SKM-1 (cell line): ENCODE results near the gene SLC38A3.
A peak's percentile ranks its signal among the peaks of the same experiment; 100 is the strongest.
"Not testable (repeated sequence)": the region's sequence is repeated elsewhere in the genome, so short reads cannot be mapped to it uniquely, and the experiment has no call there.

ENCODE experiments used
- DNase-seq: peaks from one replicate; lab custom pipeline; 2025; ENCODE audit not compliant: unreplicated experiment; lab: John Stamatoyannopoulos, UW

The SLC38A3 gene

DNA sequence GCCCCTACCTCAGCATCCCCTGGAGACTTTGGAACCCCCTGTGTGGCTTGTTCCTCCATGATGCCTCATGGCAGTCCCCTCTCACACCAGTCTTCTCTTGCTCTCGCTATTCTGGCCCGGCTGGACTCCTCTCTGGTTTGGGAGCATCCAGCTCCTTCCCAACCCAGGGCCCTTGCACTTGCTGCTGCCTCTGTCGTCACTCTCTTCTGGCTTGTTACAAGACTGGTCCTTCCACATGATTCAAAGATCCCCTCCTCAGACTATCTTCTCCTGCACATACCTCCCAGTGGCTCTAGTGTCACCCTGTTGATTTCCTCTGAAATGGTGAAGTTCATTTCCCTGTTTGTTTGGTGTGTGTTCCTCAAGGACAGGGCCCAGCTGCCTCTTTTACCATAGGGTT is 24.4 kb downstream of the SLC38A3 start:
- DNase-seq = no peak

DNA sequence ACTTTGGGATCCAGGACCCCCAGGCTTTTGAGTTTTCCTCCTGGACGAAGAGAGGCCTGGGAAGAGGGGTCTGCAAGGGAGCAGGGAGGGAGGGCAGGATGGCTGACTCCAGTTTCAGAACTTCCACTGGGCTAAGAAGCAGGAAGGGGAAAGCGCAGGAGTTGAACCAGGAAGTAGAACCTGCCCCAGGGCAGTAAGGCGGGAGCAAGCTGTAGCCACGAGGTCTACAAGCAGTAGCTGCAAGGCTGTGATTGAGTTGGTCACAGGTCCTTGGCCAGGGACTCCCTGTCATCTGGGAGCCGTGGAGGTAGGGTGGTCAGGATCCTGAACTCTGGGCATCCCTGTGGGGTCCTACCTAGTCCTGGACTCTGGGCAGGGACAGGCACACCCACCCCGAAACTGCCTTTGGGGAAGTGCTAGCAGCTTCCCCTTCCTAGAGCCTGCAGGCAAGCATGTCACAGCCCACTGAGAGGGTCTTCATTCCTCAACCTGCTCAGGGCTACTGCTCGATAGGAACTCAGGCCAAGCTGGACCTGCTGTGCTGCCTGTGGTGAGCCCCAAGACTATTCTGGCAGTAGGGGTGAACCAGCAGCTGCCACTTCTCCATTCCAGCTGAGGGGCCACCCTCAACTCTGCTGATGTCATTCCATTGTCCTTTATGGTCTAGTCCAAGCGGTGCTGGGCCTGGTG is 25.2 kb downstream of the SLC38A3 start:
- DNase-seq = peak; percentile 26

DNA sequence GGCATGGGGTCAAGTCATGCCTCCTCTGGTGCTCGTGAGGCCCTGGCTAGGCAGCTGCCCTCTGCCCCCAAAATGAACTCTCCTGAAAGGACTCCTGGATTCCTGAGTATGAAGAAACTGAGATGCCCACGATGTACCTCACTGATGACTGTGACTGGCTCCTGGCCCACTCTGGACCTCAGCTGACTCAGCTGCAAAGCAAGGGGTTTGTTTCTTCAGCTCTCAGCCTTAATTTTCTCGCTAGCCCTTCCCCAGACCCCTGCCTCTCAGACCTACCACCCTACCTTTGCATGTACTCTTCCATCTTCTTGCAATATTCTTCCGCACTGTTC is 25.7 kb downstream of the SLC38A3 start:
- DNase-seq = no peak

DNA sequence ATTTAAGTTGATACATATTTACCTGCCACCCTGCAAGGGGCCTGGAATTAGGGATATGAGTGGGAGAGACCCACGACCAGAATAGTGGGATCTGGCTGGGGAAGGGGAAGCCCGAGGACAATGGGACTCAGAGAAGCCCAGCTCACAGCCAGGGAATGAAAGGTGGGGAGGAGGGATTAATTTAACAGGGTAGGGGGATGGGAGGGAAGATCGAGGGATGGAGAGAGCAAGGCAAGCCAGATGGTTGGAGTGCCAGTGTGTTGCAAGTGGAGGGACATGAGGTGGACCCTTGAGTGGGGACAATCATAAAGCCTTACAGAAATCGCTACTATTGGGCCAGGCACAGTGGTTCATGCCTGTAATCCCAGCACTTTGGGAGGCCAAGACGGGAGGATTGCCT is 26.5 kb downstream of the SLC38A3 start:
- no peak for DNase-seq

DNA sequence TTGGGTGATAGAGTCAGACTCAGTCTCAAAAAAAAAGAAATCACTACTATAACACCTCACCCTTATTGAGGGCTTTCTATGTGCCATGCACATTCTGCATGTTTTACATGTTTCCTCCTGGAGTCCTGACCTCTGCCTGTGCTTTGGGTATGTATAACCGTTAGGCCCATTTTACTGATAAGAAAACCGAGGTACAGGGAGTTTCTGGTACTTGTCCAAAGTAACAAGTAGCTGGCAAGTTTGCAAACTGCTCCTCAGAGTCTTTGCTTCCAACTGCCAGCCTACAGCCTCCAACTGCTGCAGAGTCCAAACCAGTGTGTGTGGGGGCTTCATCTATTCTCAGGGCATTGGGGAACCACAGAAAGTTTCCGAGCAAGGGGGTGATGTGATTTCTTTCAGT is 27.2 kb downstream of the SLC38A3 start:
- DNase-seq = no peak

DNA sequence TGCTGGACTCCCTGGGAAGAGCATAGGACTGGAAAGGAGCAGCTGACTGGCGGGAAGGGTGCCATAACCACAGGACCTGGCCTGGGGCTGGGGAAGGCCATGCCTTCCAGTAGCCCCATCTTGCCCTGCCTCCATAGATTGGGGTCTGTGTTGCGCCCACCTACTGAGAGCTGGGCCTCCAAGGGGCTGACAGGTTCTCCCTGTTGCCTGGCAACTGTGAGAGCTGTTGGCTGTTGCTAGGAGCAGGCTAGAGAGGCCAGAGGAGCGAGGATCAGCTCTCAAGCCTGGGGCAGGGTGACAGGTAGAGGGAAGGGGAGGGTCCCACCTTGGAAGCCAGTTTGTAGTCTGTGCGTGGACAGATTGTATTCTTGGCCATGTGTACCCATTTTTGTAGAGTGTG is 28.1 kb downstream of the SLC38A3 start:
- no peak for DNase-seq

DNA sequence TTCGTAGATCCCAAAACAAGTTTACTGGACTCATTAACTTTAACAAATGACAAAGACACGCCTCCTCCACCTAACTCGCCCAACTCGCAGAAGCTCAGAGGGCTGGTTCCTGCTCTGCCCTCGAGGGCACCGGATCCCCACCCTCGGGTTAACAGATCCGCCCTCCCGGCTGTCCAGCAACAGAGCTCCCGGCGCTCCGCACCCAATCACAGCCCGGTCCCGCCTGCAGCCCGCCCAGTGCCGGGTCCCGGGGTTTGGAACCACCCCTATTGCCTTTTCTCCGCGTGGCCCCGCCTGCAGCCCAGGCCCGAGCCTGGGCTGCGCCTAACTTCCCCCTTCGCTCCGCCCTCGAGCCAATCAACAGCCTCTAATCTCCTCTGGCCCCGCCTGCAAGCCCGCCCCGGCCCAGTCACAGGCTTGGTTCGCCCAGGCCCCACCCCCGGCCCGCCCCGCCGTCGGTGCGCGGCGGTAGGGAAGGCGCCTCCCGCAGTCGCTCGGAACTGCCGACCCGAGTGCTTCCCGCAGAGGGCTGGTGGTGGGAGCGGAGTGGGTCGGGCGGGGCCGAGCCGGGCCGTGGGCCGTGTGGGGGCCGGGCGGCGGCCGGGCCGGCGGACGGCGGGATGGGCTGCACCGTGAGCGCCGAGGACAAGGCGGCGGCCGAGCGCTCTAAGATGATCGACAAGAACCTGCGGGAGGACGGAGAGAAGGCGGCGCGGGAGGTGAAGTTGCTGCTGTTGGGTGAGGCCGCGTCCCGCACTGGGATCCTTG is 30.8 kb downstream of the SLC38A3 start, which contains the start of gene GNAI2:
Gene GNAI2, plus strand, starts transcription at position 489 of the 768 bp plus-strand sequence. Its CDS starts 132 bp downstream, at position 621.
- DNase-seq = peak; percentile 98

DNA sequence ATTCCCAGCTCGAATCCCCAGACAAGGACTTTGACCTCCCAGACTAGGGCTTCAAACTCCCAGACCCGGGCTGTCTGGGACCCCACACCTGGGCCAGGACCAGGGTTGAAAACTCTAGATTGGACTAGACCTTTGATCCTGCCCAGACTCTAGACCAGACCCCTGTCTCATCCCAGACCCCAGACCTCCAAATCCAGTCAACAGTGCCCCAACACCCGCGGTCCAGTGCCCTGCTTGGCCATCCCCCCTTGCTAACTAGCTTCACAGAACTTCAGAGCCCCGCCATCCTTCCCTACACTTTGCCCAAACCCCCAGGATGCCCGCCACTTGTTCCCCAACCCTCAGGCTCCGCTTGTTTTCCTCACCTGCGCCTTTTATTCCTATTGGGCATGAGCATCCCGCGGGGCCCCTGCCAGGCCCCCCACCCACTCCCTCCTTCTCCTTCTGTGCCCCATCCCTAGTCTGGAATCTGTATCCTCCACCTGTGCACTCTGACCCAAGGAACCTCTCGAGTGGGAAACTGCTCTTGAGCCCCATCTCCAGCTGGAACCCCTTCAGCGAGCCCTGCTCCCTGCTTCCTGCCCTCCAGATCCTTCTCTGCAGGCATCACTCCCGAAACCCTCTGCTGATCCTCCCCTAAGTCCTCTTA is 31.5 kb downstream of the SLC38A3 start:
- no peak for DNase-seq

DNA sequence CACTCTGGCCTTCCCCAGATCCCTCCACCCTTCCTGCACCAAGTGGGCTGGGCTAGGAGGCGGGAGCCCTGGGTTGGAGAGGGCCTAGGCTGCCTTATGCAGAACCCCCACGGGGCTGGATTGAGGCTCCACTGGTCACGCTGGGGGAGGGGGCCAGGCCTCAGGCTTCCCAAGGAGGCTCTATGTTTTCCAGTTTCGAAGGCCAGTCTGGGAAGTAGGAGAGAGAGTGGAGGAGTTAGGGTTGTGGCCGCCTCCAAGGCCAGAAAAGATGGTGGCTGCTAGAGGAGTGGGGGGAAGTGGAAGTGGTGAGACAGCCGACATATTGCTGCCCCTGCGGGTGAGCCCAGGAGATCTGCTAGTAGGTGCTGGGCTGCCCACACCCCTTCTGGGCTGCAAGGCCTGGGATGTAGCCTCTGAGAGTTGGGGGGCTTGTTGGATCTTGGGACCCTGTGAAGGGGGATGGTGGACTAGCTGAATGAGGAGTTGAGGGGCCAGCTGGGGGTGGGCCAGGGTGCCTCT is 32.1 kb downstream of the SLC38A3 start:
- DNase-seq = no peak

DNA sequence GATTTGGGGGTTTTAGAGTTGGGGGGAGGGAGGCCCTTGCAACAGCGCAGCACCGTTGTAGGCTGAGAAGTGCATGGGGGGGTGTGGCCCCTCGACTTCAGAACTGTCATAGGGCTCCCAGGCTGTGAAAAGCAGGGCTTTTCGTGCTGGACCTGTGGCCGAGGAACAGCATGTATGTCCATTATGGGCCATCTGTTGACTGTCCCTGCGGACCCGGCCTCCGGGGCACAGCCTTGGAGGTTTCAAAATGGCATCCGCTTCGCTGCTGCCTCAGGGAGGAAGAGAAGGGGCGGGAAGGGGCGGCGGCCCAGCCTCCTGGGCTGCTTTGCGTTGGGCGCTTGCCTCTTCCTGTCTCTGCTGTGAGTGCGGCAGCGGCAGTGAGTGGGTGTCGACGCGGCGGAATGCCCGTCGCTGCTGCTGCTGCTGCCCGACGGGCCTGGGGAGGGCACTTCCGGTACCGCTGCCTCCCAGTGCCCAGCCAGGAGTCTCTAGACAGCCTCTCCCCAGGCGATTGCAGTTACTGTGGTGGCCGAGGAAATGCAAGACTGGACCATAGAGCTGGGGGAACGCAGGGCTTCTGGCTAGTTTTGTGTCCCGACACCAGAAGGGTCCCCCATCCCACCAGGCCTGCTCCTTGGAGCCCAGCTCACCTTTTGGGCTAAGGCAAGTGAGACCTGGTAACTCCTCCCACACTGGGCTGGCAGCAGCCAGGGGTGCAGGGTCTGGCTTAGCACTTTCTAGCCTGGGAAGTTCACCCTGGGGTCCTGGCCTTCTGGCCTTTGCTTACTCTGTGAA is 32.9 kb downstream of the SLC38A3 start:
- peak; percentile 62 for DNase-seq

DNA sequence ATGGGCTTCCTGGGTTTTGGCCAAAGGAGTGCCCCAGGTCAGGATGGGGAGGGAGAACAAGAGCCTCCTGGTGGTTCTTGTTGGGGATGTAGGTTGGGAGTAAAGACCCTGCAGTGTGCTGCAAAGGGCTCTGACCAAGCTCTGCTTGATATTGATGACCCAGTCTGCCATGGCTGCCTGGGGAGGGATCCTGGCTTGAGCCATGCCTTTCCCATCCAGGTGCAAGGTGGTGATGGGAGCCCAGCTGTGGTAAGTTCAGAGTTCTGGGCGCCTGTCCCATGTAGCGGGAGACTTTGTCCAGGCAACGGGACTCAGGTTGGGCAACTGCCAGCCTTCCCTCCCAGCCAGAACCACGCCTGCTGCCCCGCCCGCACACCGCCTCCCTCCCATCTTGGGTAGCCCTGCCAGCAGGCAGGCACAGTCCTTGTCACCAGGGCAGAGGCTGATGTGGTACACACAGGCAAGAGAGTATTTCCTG is 33.5 kb downstream of the SLC38A3 start:
- no peak for DNase-seq

DNA sequence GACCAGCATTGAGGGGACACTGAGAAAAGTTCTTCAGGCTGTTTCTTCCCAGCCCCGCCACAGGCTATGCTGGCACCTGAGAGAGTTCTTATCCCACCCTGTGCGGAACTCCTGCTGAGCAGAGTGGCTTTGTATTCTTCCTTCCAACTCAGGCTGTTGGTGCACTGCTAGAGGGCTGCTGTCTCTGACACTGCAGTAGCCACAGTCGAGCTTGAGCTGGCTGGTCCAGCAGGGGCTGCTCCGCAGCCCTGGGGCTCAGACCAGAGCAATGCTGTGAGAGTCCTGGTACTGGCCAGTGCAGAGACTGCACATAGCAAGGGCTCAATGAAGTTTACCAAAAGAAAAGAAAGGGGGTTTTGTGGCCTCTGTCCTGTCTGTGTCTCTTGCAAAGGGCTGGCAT is 34.6 kb downstream of the SLC38A3 start:
- DNase-seq = no peak

DNA sequence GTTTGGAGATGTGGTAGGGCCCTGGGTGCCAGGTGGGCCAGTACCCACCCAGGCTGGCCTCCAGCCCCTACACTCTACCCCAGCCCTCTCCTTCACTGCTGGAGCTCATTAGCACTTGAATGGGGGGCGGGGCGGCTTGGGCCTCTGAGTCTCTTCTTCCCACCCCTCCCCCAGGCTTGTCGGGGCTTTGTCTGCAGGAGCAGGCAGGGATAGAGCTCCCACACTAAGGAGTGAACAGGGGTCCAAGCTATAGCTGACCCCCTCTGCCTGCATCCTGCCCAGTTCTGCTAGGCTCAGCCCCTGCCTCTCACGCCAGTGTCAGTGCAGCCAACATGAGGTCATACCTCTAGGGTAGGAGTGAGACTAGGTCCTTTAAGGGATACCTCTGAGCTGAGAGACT is 36.1 kb downstream of the SLC38A3 start:
- DNase-seq = no peak

DNA sequence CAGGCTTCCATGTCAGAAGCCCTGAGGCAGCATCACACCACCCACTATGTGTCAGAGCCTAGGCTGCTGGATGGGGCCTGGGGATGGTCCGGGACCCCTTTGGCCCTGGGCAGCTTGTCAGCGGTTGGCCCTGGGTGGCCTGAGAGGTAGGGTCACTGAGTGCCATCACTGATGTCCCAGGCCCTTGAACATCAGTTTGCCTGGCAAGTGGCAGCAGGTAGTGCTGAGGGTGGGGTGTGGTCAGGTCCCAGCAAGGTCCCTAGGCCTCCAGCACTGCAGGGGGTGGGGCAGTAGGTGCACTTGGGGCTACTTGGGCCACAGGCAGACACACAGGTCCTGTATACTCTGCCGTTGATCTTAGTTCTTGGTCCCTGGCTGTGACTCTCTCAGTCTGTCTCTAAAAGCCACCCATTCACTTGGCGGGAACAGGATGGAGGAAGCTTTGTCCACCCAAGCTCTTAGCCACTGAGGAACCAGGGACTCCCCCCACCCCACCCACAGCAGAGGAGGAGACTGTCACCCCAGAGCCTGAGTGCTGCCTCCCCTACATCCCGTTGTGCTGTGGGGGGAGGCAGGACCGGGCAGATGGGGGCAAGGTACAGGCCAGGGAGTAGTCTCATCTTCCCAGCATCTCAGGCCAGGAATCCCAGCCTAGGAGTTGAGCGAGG is 36.8 kb downstream of the SLC38A3 start:
- DNase-seq = no peak

DNA sequence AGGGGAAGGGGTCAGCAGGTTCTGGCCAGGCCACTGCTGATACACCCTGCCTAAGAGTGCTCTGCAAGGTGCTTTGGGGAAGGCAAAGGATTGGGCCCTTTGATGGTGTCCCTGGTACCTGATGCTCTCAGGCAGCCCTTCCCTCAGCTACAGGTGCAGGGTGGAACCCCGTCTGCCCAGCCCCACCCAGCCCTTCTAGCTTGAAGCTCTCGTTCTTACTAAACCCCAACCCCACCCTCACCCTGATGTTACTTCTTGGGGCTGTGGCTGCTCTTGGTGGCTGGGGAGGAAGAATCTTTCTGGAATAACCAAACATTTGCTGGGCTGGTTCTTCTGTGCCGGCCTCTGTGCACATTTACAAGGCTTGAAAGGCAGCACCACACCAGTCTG is 37.3 kb downstream of the SLC38A3 start:
- DNase-seq = no peak

DNA sequence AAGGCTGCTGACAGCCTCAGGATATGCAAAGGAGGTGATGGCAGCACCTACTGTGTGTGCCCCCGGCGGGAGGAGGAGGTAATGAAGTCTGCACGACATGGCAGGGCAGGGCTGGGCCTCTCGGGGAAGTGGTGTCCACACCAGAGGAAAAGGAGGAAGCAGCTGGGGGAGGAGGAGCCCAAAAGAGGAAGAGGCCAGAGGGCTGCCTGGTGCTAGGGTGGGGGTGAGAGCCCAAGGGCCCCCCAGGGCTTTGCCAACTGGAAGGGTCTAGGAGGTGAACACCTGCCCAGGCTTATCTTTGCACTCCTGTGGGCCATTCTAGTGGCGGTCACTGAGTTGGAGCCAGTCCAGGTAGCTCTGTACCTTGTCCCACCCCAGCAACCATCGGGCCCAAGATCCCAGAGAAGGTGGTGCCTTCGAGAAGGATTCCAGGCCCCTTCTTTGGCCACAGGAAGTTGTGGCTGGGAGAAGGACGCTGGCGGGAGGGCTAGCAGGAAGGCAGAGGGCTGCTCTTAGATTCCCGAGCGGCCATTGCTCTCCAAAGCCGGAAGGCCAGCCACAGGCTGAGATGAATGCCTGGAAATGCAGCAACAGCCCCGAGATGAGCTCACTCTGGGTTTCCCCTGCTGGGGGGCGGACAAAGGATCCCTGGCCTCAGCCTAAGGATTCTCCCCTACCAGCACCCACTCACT is 37.9 kb downstream of the SLC38A3 start:
- peak; percentile 98 for DNase-seq

DNA sequence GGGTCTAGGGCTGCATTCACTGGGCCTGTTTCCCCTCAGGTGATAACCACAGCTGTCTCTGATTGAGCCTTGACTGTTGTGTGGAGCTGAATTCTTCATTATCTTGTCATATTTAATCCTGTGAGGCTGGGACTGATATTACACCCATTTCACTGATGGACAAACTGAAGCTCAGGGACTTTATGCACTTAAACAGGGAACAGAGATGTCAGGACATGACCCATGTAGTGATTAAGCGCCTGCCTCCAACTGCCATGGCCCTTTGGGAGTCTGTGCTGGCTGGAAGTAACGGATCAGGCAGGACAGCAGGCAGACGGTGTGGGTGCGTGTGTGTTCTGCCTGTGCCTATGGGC is 38.4 kb downstream of the SLC38A3 start:
- no peak for DNase-seq

DNA sequence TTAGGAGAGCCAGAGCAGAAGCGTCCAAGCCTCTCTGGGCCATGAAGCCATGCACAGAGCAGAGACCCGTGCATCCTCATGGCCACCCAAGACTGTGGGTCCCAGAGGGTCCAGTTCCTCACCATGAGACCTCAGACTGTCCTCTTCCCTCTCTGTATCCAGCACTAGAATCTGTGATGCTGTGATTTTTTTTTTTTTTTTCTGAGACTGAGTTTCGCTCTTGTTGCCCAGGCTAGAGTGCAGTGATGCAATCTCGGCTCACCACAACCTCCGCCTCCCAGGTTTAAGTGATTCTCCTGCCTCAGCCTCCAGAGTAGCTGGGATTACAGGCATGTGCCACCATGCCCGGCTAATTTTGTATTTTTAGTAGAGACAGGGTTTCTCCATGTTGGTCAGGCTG is 39.7 kb downstream of the SLC38A3 start:
- DNase-seq = not testable (repeated sequence)

DNA sequence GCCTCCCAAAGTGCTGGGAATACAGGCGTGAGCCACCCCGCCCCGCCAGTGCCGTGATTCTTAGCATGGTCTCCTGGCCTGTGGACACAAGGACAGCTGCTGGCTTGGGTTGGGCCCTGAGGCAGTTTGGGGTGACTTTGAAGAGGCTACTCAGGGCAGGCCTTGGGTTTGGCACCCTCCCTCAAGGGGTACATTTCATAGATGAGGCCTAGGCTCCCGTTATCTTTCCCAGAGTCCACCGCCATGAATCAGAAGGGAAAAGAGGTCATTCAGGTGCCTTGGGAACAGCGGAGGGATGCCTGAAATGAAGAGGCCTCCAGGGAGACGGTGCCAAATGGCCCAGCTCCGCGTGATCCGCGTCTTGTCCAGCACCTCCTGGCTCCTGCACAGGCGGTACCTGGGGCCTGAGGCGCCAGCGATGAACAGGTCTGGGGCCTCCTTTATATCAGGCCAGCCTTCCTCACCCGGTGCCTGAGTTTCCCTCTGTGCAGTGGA is 40.2 kb downstream of the SLC38A3 start:
- DNase-seq = no peak
